Endothelial cell of umbilical vein (primary cell): ENCODE results near the gene ZRANB1. TPM values are rescaled to one million over a fixed set of nuclear protein-coding genes. Genes with fewer than 3 reads are reported as not detected.

Experiments
- BruUV-seq: library from RNA; stranded (reverse); fragments of 400-500 nt; replicated peaks from 2 replicates; lab custom pipeline; 2021; lab: Mats Ljungman, UMichigan
- CTCF ChIA-PET: fragments of 300-600, 350-600 bp; sonication (Branson Sonifier 250); formaldehyde crosslinking; loops from one replicate; lab custom pipeline; 2021; ENCODE audit warnings: antibody characterized with exemption, inconsistent platforms; lab: Charles Lee
- POLR2A ChIA-PET: fragments of 300-600, 350-600 bp; sonication (Branson Sonifier 250); formaldehyde crosslinking; loops from one replicate; lab custom pipeline; 2021; ENCODE audit warnings: antibody characterized with exemption, inconsistent platforms; lab: Charles Lee
- DNase-seq: peaks from one replicate; pipeline ENCODE4 v3.0.0-alpha.2; 2011; ENCODE audit warnings: low read depth, low spot score
- FAIRE-seq: peaks from 2 replicates; lab custom pipeline; 2011; peaks lifted over from hg19 to GRCh38; lab: Jason Lieb, UNC
- H2AFZ ChIP-seq: 2 replicates; pipeline ENCODE4 v1.6.0; 2012; ENCODE audit warnings: low read depth, low read length, control low read depth, inconsistent platforms
- H3K27ac ChIP-seq: 2 replicates; pipeline ENCODE4 v1.5.1; 2011; ENCODE audit warnings: low read depth, mild to moderate bottlenecking, control low read depth, low read length, moderate library complexity; ENCODE audit not compliant: insufficient read depth
- H3K27me3 ChIP-seq, 2 experiments: 2 replicates each; pipeline versions ENCODE4 v1.6.0 to v1.6.1; 2011; ENCODE audit warnings: low read length in 2 of 2, mixed read lengths in 1 of 2; ENCODE audit not compliant: control insufficient read depth in 2 of 2, insufficient read depth in 2 of 2
- H3K36me3 ChIP-seq, 2 experiments: 2 replicates in 1 of 2; 3 replicates in 1 of 2; pipeline ENCODE4 v1.5.1; 2011; ENCODE audit warnings: low read length in 2 of 2, mild to moderate bottlenecking in 1 of 2, moderate library complexity in 1 of 2; ENCODE audit not compliant: control insufficient read depth in 2 of 2, insufficient read depth in 2 of 2; ENCODE audit errors: extremely low read depth in 1 of 2
- H3K4me1 ChIP-seq: 3 replicates; pipeline ENCODE4 v1.5.1; 2011; ENCODE audit warnings: mild to moderate bottlenecking, low read length; ENCODE audit not compliant: control insufficient read depth, insufficient read depth; ENCODE audit errors: extremely low read depth
- H3K4me2 ChIP-seq: 2 replicates; pipeline ENCODE4 v1.6.1; 2011; ENCODE audit warnings: low read length, control low read depth, mixed read lengths; ENCODE audit not compliant: insufficient read depth
- H3K4me3 ChIP-seq, 3 experiments: fragments of 200-600 bp in 1 of 3; sonication (generic), shearing (Covaris generic) in 1 of 3; replicated peaks in 1 of 3; 2 replicates each; pipeline ENCODE4 v1.5.1; 2011 to 2016; ENCODE audit warnings: control low read depth in 3 of 3, low read length in 3 of 3, mild to moderate bottlenecking in 2 of 3, inconsistent platforms in 1 of 3, low read depth in 1 of 3, moderate library complexity in 1 of 3; ENCODE audit not compliant: insufficient read depth in 1 of 3
- H3K79me2 ChIP-seq: 2 replicates; pipeline ENCODE4 v1.6.0; 2012; ENCODE audit warnings: low read length, inconsistent platforms; ENCODE audit not compliant: control insufficient read depth, insufficient read depth
- H3K9ac ChIP-seq: replicated peaks from 2 replicates; pipeline ENCODE3; 2011; ENCODE audit warnings: low read length, control low read depth; ENCODE audit not compliant: insufficient read depth; ENCODE audit errors: extremely low read depth
- H3K9me1 ChIP-seq: replicated peaks from 3 replicates; pipeline ENCODE4 v1.6.0; 2011; ENCODE audit warnings: mild to moderate bottlenecking, low read length; ENCODE audit not compliant: control insufficient read depth, insufficient read depth; ENCODE audit errors: extremely low read depth
- H3K9me3 ChIP-seq: replicated peaks from 2 replicates; pipeline ENCODE4 v1.5.1; 2012; ENCODE audit warnings: low read length, inconsistent platforms; ENCODE audit not compliant: control insufficient read depth, insufficient read depth
- H4K20me1 ChIP-seq: replicated peaks from 2 replicates; pipeline ENCODE3; 2011; ENCODE audit warnings: mild to moderate bottlenecking, low read length; ENCODE audit not compliant: control insufficient read depth, insufficient read depth; ENCODE audit errors: extremely low read depth
- CTCF ChIP-seq, 2 donors: IDR thresholded peaks; 1 replicate in 1 of 2; 2 replicates in 1 of 2; pipeline ENCODE4 v1.5.1; 2011; ENCODE audit warnings: low read length in 2 of 2, mild to moderate bottlenecking in 2 of 2, moderate library complexity in 2 of 2, control low read depth in 1 of 2, inconsistent platforms in 1 of 2, low read depth in 1 of 2; ENCODE audit not compliant: insufficient read depth in 1 of 2; ENCODE audit errors: extremely low read depth in 1 of 2
- EZH2 ChIP-seq: IDR thresholded peaks from 2 replicates; pipeline ENCODE4 v1.6.1; 2012; ENCODE audit warnings: borderline replicate concordance, low read depth, mild to moderate bottlenecking, moderate library complexity, low read length, inconsistent platforms; ENCODE audit not compliant: severe bottlenecking
- FOS ChIP-seq: IDR thresholded peaks from 2 replicates; pipeline ENCODE4 v1.6.1; 2011; ENCODE audit warnings: mild to moderate bottlenecking, low read length, moderate library complexity, borderline replicate concordance; ENCODE audit not compliant: insufficient read depth
- GATA2 ChIP-seq: IDR thresholded peaks from 2 replicates; pipeline ENCODE4 v1.7.0; 2011; ENCODE audit warnings: low read depth, mild to moderate bottlenecking, moderate library complexity, mixed read lengths, low read length; ENCODE audit not compliant: insufficient read length, insufficient read depth
- JUN ChIP-seq: IDR thresholded peaks from 2 replicates; pipeline ENCODE4 v1.6.1; 2011; ENCODE audit warnings: borderline replicate concordance, low read depth; ENCODE audit not compliant: insufficient read length, insufficient read depth
- MAX ChIP-seq: IDR thresholded peaks from 2 replicates; pipeline ENCODE4 v1.6.1; 2011; ENCODE audit not compliant: insufficient read depth, insufficient read length
- MYC ChIP-seq: IDR thresholded peaks from one replicate; pipeline ENCODE4 v1.6.1; 2011; ENCODE audit warnings: mild to moderate bottlenecking, low read depth, low read length
- POLR2A ChIP-seq: IDR thresholded peaks from 2 replicates; pipeline ENCODE4 v1.6.1; 2012; ENCODE audit warnings: low read depth, mild to moderate bottlenecking, control low read depth, low read length
- POLR2AphosphoS5 ChIP-seq: IDR thresholded peaks from 2 replicates; pipeline ENCODE4 v1.6.1; 2012; ENCODE audit warnings: low read depth, mild to moderate bottlenecking, control low read depth, low read length, moderate library complexity; ENCODE audit not compliant: insufficient read depth
- dilution Hi-C: fragments of 300-500 bp; cut with MboI; formaldehyde crosslinking; loops from one replicate; pipeline ENCODE4 v1.15.0; 2019; ENCODE audit warnings: low sequenced_read_pairs; ENCODE audit not compliant: extremely low pct_ligation_motif_present
- intact Hi-C: fragments of 100-400 bp; cut with micrococcal nuclease; formaldehyde crosslinking; loops from one replicate; pipeline ENCODE4 v1.10.0; 2022
- polyA plus RNA-seq, 4 experiments: library from polyadenylated mRNA; depleted of rRNA in 3 of 4; stranded (reverse) in 3 of 4; unstranded in 1 of 4; fragments of >200 nt; gene quantifications; 2 replicates each; pipeline versions ENCODE4 v1.2.1 to v1.2.3, GENCODE V29; 2011 to 2012; ENCODE audit warnings: missing spikeins in 1 of 4
- total RNA-seq: library from RNA; stranded (reverse); gene quantifications from 2 replicates; pipeline ENCODE4 v1.2.3, GENCODE V29; 2021

The ZRANB1 gene
- total and polyA plus RNA-seq, 2 donors (not counting 3 experiments of a cell fraction or from before 2014, with no cell fraction given) = 6.2 to 17.7 TPM

GRCh38 chr10:124956764-124957163, 14.8 kb downstream of the ZRANB1 start:
- FAIRE-seq (no peak), DNase-seq (no peak)
- Histone ChIP-seq H3K9me1 (no peaks in the 10 kb centered on the region), H3K9me3 (no peaks in the 10 kb centered on the region), H3K4me2 (no peak overlapping the region), H3K4me1 (no peaks in the 10 kb centered on the region), H4K20me1 (peaks cover 14% of the 10 kb centered on the region), H3K79me2 (peaks cover 60% of the 10 kb centered on the region), H3K27ac (no peak overlapping the region), H3K9ac (no peak overlapping the region), H3K4me3 (no peak overlapping the region), H3K36me3 (peaks cover 0 to 2% of the 10 kb centered on the region in 2 experiments), H2AFZ (no peak overlapping the region), H3K27me3 (no peaks in the 10 kb centered on the region)
- ChIA-PET POLR2A (no interaction called here), CTCF (no interaction called here)
- dilution Hi-C loops (no loop called here), intact Hi-C loops (no loop called here)
- no peak for TF ChIP-seq MAX
- TF ChIP-seq POLR2AphosphoS5 = no peak
- no peak for TF ChIP-seq GATA2
- no TSS peak for BruUV-seq

GRCh38 chr10:124957404-124957947, 15.6 kb downstream of the ZRANB1 start:
- Histone ChIP-seq H3K36me3 (no peaks in the 10 kb centered on the region), H3K9ac (no peak overlapping the region), H3K27me3 (no peaks in the 10 kb centered on the region), H3K9me1 (no peaks in the 10 kb centered on the region), H3K79me2 (peaks cover 59% of the 10 kb centered on the region), H3K27ac (no peak overlapping the region), H3K4me3 (no peak overlapping the region), H3K9me3 (no peaks in the 10 kb centered on the region), H2AFZ (no peak overlapping the region), H3K4me1 (no peaks in the 10 kb centered on the region), H3K4me2 (no peak overlapping the region), H4K20me1 (peaks cover 16% of the 10 kb centered on the region)
- BruUV-seq = no TSS peak
- CTCF ChIA-PET = no interaction called here
- FAIRE-seq (no peak), DNase-seq (no peak)
- dilution Hi-C loops (no loop called here), intact Hi-C loops (no loop called here)
- TF ChIP-seq FOS = no peak
- no peak for TF ChIP-seq EZH2
- no peak for TF ChIP-seq MYC
- TF ChIP-seq JUN = no peak
- no peak for TF ChIP-seq CTCF (IDR thresholded peaks at IDR 0.05; ENCODE audit: extremely low read depth in 1 of 2, insufficient read depth in 1 of 2, low read depth in 1 of 2, low read length in 2 of 2)
- TF ChIP-seq POLR2A = no peak
- TF ChIP-seq POLR2AphosphoS5 = no peak
- TF ChIP-seq MAX = no peak
- no peak for TF ChIP-seq GATA2
- POLR2A ChIA-PET = no interaction called here
